Thoracic aorta (tissue), 2 donors: Measurements from ENCODE around the gene ABHD17C. TPM values are rescaled to one million over a fixed set of nuclear protein-coding genes. Genes with fewer than 3 reads are reported as not detected.

Experiments
- ATAC-seq: fragments of 150-250 bp; one replicate; pipeline ENCODE4 v1.8.0; 2017; ENCODE audit warnings: low read depth; ENCODE audit not compliant: insufficient number of reproducible peaks, low FRiP score
- DNase-seq: peaks from one replicate; pipeline ENCODE4 v3.0.0-alpha.2; 2020; ENCODE audit warnings: low spot score
- H3K27ac ChIP-seq, 2 donors: fragments of 200-600 bp; sonication (generic); 1 replicate in 1 of 2; 2 replicates in 1 of 2; pipeline ENCODE4 v1.5.1; 2016; ENCODE audit warnings: mild to moderate bottlenecking in 2 of 2, moderate library complexity in 2 of 2
- H3K27me3 ChIP-seq: fragments of 200-600 bp; sonication (generic); replicated peaks from 2 replicates; pipeline ENCODE4 v1.6.0; 2016; ENCODE audit warnings: mild to moderate bottlenecking; ENCODE audit not compliant: insufficient read depth
- H3K36me3 ChIP-seq: fragments of 200-600 bp; sonication (generic); one replicate; pipeline ENCODE4 v1.5.1; 2016
- H3K4me1 ChIP-seq, 2 donors: fragments of 200-600 bp; sonication (generic); 1 replicate in 1 of 2; 2 replicates in 1 of 2; pipeline versions ENCODE4 v1.5.1 to v1.6.0; 2016; ENCODE audit warnings: low read depth in 2 of 2, mild to moderate bottlenecking in 1 of 2; ENCODE audit not compliant: control insufficient read depth in 1 of 2
- H3K4me3 ChIP-seq: fragments of 200-600 bp; sonication (generic); 2 replicates; pipeline ENCODE4 v1.5.1; 2016; ENCODE audit warnings: mild to moderate bottlenecking
- H3K9me3 ChIP-seq: fragments of 200-600 bp; sonication (generic); 2 replicates; pipeline ENCODE4 v1.5.1; 2016
- CTCF ChIP-seq: fragments of 200-600 bp; sonication (generic); IDR thresholded peaks from one replicate; pipeline ENCODE4 v1.5.1; 2019; ENCODE audit warnings: antibody characterized with exemption
- total RNA-seq, 2 donors: library from RNA; depleted of rRNA; stranded (reverse); fragments of >200 nt; gene quantifications; one replicate each; pipeline versions ENCODE4 v1.1.0 to v1.2.3, GENCODE V29; 2016

The ABHD17C gene
- total RNA-seq, 2 donors from 2014 or later: 1.6 to 3.0 TPM

GRCh38 chr15:80703081-80703480 is 8.0 kb downstream of the ABHD17C start:
- no peak overlapping the region for H3K27ac ChIP-seq
- ATAC-seq: no peak
- no peak for DNase-seq
- H3K4me3 ChIP-seq: no peak overlapping the region
- no peaks in the 10 kb centered on the region for H3K9me3 ChIP-seq
- no peak for TF ChIP-seq CTCF
- H3K36me3 ChIP-seq: no peaks in the 10 kb centered on the region
- peaks cover 3 to 15% of the 10 kb centered on the region in 2 donors for H3K4me1 ChIP-seq
- H3K27me3 ChIP-seq: no peaks in the 10 kb centered on the region

DNA sequence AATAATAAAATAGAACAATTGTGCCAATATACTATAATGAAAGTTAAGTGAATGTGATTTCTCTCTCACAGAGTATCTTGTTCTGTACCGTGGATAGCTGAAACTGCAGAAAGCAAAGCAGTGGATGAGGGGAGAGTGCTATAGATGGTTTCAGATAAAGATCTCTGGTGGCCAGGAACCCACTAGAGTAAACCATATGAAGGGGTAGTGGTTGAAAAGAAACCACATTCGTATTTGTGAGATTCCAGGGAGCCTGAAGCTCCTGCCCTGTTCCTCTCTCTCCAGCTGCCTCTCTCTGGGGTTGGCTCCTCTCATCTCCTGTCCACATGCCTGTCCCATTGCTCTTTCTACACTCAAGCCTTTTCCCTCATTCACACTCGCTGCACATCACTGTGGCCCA is 8.9 kb downstream of the ABHD17C start:
- DNase-seq (no peak), ATAC-seq (no peak)
- TF ChIP-seq CTCF: no peak
- Histone ChIP-seq H3K9me3 (no peaks in the 10 kb centered on the region), H3K4me1 (peaks cover 3 to 15% of the 10 kb centered on the region in 2 donors), H3K36me3 (no peaks in the 10 kb centered on the region), H3K27ac (no peak overlapping the region), H3K27me3 (no peaks in the 10 kb centered on the region), H3K4me3 (no peak overlapping the region)

DNA sequence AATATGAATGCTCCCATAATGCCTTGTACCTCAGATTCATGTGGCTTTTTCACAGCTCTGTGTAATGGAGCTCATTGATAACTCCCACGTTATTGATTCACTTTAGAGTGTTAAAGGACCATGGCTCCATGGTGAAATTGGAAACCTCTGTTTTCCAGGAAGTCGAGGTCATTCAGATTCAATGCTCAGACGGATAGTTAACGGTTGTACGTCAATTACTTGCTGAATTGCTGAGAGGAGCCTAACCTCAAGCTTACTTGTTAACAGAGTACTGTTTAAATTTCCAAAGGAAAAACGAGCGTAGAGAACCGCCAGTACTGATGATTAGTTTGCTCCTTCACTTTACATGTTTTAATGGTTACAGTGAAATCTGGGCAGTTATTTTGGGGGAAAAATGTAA is 11.1 kb downstream of the ABHD17C start:
- TF ChIP-seq CTCF: no peak
- peaks cover 3 to 15% of the 10 kb centered on the region in 2 donors for H3K4me1 ChIP-seq
- H3K27me3 ChIP-seq: no peaks in the 10 kb centered on the region
- H3K27ac ChIP-seq: no peak overlapping the region
- no peaks in the 10 kb centered on the region for H3K9me3 ChIP-seq
- no peak for ATAC-seq
- no peaks in the 10 kb centered on the region for H3K36me3 ChIP-seq
- H3K4me3 ChIP-seq: no peak overlapping the region
- DNase-seq: no peak

DNA sequence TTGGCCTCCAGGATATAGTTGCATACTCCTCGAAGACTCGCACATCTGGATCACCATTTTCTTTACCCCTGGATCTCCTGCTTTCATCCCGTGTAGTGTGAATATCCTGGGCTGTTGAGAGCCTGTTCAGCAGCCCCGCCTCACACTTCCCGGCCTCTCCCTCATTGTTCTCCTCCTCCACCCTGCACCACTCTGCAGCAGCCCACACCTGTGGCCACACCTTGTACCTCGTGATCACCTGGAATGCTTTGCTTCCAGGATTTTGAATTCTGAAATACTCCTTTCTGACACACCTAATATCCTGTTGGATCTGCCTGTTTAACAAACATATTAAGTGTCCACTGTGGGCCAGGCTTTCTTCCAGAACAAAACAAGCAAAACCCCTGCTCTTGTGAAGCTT is 14.4 kb downstream of the ABHD17C start:
- Histone ChIP-seq H3K4me1 (no peaks in the 10 kb centered on the region), H3K4me3 (no peak overlapping the region), H3K36me3 (no peaks in the 10 kb centered on the region), H3K9me3 (no peaks in the 10 kb centered on the region), H3K27me3 (no peaks in the 10 kb centered on the region), H3K27ac (no peak overlapping the region)
- DNase-seq (no peak), ATAC-seq (no peak)
- no peak for TF ChIP-seq CTCF

DNA sequence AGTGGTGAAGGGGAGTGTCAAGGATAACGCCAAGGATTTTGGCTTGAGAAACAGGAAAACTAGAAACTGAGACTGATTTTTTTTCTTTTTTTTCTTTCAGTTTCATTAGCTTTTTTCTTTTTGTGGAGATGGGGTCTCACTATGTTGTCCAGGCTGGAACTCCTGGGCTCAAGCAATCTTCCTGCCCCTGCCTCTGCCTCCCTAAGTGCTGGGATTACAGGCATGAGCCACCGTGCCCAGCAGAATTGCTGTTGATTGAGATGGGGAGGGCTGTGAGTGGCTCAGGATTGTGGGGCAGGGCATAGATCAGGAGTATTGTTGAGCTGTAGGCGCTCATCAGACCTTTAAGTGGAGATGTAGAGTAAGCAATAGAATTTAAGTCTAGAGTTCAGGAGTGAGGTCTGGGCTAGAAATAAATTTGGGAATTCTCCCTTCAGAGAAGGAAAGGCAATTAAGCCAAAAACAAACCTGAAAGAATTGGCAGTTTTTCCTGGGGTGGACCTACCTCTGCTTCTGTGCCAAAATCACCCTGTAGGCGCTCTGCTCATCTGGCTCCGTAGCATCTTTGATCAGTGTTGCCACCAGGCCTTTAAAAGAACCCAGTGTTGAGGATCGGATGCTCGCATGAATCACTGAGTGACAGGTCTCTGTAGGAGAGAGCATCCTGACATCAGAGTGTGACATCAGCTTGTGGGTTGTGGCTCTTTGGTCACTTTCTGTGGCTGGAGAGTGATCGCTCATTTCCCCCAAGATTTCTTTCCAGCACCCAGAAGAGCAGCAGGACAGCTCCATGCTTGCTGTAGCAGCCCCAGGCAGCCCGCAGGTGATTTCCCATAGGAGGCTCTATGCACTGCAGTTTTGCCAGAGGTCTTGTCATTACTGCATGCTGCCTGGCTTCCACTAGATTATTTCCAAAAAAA is 15.8 kb downstream of the ABHD17C start:
- Histone ChIP-seq H3K36me3 (no peaks in the 10 kb centered on the region), H3K4me1 (no peaks in the 10 kb centered on the region), H3K27ac (no peak overlapping the region), H3K9me3 (no peaks in the 10 kb centered on the region), H3K4me3 (no peak overlapping the region), H3K27me3 (no peaks in the 10 kb centered on the region)
- no peak for TF ChIP-seq CTCF
- no peak for ATAC-seq
- no peak for DNase-seq
